ENCODE results near the gene ELAVL4.
"Not testable (repeated sequence)": the region's sequence is repeated elsewhere in the genome, so short reads cannot be mapped to it uniquely, and the experiment has no call there.

The ELAVL4 gene

GRCh38 chr1:50126927-50127715 lies 18.4 kb downstream of the ELAVL4 start:
- DNase-seq: no peak

GRCh38 chr1:50129201-50129600 lies 20.5 kb downstream of the ELAVL4 start:
- no peak for DNase-seq

GRCh38 chr1:50132347-50132894 lies 23.7 kb downstream of the ELAVL4 start:
- DNase-seq: no peak

DNA sequence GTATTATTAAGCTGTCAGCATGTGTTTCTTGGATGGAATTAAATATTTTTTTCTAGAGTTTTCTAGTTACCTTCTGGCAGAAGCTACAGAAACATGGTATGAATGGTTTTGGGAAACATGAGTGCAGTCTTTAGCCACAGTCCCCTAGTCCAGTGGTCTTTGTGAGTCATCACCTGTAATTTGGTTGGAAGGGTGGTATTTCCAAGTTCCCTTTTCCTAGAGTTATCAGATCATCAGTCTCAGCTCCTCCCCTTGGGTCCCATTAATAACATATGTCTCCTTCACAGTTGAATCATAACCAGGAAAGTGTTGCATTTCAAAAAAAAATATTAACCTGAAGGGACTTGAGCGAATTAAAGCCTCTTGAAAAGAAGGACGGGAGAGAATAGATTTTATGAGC lies 27.0 kb downstream of the ELAVL4 start:
- no peak for DNase-seq

GRCh38 chr1:50139339-50140181 lies 30.8 kb downstream of the ELAVL4 start:
- no peak for DNase-seq

- no peak for DNase-seq
Measured at GRCh38 chr1:50140182-50140447, 31.4 kb downstream of the ELAVL4 start.

DNA sequence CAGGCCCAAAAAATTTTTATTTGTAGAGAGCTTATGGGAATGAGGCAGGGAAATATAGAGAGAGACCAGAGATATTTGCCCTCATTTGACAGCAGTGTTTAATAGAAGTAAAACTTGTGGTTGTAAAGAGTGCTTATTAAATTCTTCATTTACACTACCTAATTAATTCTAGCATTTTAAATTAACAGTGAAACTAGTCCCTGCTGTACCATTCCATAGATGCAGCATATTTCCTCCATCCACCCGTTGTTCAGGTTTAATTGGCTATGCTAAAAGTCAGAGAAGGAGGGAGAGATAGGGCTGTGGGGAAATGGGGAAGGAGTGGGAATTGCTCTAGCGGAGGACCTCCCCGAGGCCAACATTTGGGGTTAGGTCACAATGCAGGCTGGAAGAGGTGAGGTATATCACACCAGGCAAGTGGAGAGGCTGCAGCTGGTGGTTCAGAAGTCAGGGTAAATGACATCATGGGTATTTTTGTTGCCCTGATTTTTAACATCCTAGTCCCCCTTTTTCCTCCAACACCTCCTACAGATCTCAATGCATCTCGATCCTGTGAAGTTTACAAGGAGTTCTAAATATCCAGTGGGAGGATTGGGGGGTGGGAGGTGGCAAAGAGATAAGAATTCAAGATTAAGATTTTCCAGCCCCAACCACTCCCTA lies 38.6 kb downstream of the ELAVL4 start:
- DNase-seq: no peak

GRCh38 chr1:50148142-50148923 lies 39.6 kb downstream of the ELAVL4 start:
- no peak for DNase-seq

DNA sequence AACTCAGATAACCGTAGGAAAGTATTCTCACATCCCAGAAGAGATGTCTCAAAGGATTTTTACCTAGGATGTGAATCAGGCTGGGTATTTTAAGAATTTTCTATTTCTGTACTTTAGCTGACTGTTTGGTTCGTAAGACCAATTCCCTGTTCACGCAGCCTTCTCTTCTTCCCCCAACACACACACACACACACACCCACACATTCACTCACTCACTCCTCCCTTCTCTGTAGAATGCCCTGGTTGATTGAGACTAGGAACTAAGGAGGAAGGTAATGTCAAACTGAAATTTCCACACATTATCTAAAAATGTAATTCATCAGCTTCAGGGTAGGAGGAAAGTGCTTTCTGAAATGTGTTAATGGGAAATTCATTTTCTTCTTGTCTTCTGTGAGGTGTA lies 43.5 kb downstream of the ELAVL4 start:
- DNase-seq: no peak

DNA sequence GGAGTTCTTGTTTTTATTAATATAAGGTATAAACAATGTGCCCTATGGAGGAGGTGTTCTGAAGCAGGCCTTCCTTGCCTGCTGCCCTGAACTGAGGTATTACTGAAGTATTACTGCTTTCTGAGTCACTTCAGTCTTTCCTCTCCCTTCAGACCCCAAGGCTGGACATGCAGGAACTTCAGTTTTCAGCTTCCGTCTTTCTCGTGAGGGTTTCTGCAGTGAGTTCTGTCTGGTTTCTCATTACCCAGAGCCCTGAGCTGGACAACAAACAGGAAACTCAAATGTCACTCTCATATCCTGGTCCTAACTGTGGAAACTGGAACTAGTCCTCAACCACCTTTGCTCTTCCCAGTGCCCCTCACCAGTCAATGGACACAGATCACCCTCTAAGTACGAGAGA lies 46.8 kb downstream of the ELAVL4 start:
- no peak for DNase-seq

GRCh38 chr1:50156241-50157010 lies 47.7 kb downstream of the ELAVL4 start:
- DNase-seq: no peak

- no peak for DNase-seq
Measured at GRCh38 chr1:50157306-50157941, 48.7 kb downstream of the ELAVL4 start.

- no peak for DNase-seq
Measured at GRCh38 chr1:50158421-50158820, 49.7 kb downstream of the ELAVL4 start.

DNA sequence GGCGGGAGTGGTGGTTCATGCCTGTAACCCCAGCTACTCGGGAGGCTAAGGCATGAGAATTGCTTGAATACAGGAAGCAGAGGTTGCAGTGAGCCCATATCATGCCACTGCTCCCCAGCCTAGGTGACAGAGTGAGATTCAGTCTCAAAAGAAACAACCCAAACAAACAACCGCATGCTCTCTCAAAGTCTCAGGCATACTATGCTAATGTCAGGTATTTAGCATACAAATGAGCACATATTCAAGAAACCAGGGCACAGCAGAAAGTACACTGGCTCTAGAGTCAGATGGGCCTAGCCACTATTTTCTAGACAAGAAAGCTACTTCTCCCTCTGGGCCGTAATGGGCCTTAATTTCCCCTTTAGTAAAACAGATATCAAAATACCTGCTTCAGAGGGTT lies 55.0 kb downstream of the ELAVL4 start:
- no peak for DNase-seq

GRCh38 chr1:50166351-50166750 lies 57.6 kb downstream of the ELAVL4 start:
- DNase-seq: not testable (repeated sequence)

- no peak for DNase-seq
Measured at GRCh38 chr1:50172299-50172698, 63.6 kb downstream of the ELAVL4 start.

- no peak for DNase-seq
Measured at GRCh38 chr1:50174101-50174500, 65.4 kb downstream of the ELAVL4 start.

- no peak for DNase-seq
Measured at GRCh38 chr1:50175719-50176639, 67.3 kb downstream of the ELAVL4 start.

- no peak for DNase-seq
Measured at GRCh38 chr1:50177994-50178393, 69.3 kb downstream of the ELAVL4 start.

DNA sequence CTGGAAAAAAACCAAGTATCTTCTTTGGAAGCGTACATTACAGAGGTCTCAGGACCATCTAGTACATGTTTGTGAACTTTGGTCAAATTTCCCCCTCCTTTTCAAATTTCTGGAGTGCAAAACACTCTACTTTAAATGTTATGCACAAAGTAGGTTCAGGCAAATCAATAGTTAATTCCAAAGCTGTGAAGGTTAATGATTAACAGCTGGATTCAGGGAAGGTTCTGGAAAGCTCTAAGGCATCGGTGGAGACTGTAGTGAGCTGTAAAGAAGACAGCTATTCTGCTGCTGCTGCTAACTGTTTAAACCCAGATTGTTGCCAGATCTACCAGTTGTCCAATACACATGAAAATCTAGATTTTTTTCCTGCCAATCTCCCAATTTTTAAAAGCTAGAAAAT lies 70.9 kb downstream of the ELAVL4 start:
- DNase-seq: no peak

Measured in activated CD8-positive, alpha-beta memory T cell treated with anti-CD3 and anti-CD28 coated beads, Interleukin-2, amount 50 U/mL, for 48 hours (primary cell).